HCEC 1CT (cell line): ENCODE measurements around the gene TRMT112.

Experiments
- DNase-seq: peaks from one replicate; pipeline ENCODE4 v3.0.0-alpha.2; 2017

TRMT112 gene

DNA sequence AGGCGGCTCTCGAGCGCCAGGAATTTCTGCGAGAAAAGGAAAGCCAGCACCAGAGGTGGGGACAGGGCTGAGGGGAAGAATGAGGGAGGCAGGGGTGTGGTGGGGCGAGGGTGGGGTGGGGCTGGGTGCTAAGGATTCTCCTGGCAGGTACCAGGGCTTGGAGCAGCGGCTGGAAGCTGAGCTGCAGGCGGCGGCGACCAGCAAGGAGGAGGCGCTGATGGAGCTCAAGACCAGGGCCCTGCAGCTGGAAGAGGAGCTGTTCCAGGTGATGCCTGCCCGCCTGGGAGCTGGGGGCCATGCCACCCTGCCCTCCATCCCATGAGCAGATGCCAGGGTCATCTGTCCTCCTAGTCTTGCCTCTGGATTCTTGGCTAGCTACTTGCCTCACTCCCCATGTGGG, 32.0 kb upstream of the TRMT112 start:
- no peak for DNase-seq

GRCh38 chr11:64349025-64349387, 31.6 kb upstream of the TRMT112 start:
- no peak for DNase-seq

DNA sequence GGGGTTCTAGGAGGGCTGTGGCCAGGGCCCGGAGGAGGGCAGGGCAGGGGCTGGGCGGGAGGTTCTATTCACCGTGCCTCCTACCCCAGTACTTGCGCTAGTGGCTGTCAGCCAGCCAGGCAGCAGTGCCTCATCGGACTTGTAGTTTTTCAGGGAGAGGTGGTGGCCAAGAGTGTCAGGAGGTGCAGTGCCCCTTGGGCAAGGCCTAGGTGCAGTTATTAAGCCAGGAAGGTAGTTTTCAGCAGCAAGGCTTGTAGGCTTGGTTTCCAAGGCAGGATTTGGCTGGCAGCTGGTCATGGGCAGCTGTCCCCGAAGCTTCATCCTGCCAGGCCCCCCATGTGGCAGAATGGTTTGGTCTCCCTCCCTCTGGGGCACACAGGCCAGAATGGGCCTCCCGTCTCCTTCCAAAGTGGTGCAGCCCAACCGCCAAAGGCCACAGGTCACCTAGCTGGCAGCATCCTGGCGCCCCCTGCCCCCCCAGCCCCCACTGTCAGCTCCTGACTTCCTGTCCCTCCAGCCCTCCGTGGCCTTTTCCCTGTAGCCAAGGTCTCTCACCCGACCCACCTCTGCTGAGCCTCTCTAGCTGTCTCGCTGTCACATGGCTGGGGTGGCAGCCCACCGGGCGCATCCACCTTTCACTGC, 31.1 kb upstream of the TRMT112 start:
- no peak for DNase-seq

GRCh38 chr11:64347193-64347867, 30.0 kb upstream of the TRMT112 start:
- no peak for DNase-seq

DNA sequence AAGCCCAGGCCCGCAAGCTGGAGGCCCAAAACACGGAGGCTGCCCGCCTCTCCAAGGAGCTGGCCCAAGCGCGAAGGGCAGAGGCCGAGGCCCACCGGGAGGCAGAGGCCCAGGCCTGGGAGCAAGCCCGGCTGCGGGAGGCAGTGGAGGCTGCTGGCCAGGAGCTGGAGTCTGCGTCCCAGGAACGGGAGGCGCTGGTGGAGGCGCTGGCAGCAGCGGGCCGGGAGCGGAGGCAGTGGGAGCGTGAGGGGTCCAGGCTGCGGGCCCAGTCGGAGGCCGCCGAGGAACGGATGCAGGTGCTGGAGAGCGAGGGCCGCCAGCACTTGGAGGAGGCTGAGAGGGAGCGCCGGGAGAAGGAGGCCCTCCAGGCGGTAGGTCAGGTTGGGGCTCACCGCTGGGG, 27.4 kb upstream of the TRMT112 start:
- DNase-seq: no peak

DNA sequence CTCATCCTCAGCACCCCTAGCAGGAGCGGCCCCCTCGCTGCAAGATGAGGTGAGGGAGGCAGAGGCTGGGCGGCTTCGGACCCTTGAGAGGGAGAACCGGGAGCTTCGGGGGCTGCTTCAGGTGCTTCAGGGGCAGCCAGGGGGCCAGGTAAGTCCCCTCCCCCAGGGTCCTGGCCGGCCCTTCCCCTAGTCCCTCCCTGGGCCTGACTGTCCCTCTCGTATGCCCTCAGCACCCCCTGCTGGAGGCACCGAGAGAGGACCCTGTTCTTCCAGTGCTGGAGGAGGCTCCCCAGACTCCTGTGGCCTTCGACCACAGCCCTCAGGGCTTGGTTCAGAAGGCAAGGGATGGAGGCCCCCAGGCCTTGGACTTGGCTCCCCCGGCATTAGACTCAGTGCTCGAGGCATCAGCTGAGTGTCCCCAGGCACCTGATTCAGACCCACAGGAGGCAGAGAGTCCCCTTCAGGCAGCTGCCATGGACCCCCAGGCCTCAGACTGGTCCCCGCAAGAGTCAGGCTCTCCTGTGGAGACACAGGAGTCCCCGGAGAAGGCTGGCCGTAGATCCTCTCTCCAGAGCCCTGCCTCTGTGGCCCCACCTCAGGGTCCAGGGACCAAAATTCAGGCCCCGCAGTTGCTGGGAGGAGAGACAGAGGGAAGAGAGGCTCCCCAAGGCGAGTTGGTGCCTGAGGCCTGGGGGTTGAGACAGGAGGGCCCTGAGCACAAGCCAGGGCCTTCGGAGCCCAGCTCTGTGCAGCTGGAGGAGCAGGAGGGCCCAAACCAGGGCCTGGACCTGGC, 26.6 kb upstream of the TRMT112 start:
- no peak for DNase-seq

DNA sequence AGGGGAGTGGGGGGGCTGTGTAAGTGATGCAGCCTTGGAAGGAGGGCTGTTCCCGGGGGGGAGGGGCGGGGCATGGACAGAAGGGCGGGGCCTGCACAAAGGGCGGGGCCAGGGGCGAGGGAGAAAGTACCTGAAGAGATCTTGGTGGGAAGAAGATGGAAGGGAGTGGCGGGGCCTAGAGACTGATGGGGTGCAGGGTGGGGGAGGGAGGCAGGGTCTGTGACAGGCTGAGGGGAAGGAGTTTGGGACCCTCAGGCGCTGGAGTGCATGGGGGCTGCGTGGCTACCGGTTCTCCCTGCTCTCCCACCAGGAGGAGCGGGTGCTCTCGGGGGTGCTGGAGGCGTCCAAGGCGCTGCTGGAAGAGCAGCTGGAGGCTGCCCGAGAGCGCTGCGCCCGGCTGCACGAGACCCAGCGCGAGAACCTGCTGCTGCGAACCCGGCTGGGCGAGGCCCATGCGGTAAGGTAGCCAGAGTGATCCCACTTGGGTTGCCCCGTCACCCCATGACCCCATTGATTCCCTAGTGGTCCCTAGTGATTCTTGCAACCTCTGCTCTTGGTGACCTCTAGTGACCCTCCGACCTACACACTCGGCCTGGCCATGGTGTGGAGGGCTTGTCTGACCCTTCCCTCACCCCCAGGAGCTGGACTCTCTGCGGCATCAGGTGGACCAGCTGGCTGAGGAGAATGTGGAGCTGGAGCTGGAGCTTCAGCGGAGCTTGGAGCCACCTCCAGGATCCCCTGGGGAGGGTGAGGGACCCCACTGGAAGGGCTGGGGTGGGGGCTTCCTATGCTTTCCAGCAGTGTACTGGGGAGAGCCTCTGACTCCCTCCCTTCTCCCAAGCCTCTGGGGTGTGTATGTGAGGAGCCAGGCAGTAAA, 25.7 kb upstream of the TRMT112 start:
- no peak for DNase-seq

DNA sequence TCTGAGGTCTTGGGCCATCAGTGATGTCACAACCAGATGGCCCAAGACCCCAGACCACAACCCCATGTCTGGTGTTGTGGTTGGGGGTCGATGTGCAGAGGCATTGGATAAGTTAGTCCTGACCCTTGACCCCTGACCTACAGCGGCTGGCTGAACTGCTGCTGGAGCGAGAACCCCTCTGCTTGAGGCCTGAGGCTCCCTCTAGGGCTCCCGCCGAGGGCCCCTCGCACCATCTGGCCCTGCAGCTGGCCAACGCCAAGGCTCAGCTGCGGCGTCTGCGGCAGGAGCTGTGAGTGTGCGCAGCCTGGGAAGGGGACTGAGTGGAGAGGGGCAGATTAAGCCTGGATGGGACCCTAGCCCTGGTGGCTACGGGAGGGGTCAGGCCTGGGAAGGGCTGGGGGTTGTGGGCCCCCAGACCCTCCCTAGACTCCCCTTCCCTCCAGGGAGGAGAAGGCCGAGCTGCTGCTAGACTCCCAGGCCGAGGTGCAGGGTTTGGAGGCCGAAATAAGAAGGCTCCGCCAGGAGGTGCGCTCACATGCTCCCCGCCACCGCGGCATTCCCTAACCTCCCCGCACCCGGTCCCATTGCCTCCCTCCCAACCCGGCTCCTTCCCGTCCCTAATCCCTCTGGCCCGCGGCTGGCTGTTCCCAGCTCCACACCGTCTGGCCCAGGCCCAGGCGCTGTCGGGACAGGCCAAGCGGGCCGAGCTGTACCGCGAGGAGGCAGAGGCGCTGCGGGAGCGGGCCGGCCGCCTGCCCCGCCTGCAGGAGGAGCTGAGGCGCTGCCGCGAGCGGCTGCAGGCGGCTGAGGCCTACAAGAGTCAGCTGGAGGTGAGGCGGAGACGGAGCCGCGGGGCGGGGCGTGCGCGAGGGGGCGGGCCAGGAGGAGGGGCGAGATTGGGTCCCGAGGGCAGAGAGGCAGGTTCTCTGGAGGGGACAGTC, 24.8 kb upstream of the TRMT112 start:
- peak; percentile 88 for DNase-seq

- no peak for DNase-seq
Measured at GRCh38 chr11:64341429-64341828, 24.1 kb upstream of the TRMT112 start.

DNA sequence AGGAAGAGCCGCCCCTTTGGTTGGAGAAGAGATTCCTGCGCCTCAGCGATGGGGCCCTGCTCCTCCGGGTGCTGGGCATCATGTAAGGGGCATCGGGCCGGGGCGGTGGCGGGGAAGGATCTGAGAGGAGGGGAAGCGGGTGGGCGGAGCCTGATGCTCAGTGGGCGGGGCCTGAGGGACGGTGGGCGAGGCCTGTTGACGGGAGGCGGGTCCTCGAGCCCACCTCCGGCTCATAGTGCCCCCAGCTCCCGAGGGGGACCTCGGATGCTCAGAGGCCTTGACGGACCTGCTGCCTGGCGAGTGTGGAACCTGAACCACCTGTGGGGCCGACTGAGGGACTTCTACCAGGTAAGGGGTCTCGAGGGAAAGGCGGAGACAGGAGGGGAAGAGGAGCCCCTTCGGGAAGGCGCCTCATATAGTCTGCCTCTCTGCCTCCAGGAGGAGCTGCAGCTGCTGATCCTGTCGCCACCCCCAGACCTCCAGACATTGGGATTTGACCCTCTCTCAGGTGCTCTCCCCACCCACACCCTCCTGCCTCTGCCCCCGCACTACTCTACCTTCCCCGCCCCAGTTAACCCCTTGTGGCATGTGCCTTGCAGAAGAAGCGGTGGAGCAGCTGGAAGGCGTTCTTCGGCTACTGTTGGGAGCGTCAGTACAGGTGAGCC, 23.4 kb upstream of the TRMT112 start:
- DNase-seq: no peak

GRCh38 chr11:64339754-64340408, 22.5 kb upstream of the TRMT112 start, which contains the start of gene CCDC88B:
CCDC88B (plus strand) TSS chr11:64340204; CDS start chr11:64340267, 63 bp downstream.
- DNase-seq: no peak

- DNase-seq: no peak
Measured at GRCh38 chr11:64339286-64339685, 21.9 kb upstream of the TRMT112 start.

- no peak for DNase-seq
Measured at GRCh38 chr11:64338716-64339115, 21.4 kb upstream of the TRMT112 start.

DNA sequence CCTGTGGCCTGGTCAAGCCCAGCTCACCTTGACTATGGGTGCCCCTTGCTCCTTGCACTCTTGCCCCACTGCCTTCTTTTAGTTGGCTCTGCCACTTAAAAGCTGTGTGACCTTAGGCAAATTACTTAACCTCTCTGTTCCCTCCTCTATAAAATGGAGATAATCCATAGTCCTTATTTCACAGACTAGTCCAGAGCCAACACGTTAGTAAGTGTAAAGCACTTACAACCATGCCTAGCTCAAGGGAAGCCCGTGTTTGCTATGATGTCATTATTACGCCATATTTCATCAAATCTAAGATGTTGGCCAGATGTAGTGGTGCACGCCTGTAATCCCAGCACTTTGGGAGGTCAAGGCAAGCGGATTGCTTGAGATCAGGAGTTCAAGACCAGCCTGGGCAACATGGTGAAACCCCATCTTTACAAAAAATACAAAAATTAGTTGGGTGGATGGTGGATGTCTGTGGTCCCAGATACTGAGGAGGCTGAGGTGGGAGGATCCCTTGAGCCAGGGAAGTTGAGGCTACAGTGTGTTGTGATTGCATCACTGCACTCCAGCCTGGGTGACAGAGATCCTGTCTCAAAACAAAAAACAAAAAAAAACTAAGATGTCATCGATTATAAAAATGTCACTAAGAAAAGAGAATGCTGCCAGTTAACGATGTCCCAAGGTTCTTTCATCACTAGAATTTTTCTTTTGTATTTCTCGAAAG, 20.3 kb upstream of the TRMT112 start:
- no peak for DNase-seq

- DNase-seq: peak; percentile 97
Measured at GRCh38 chr11:64334764-64335735, 17.7 kb upstream of the TRMT112 start.

DNA sequence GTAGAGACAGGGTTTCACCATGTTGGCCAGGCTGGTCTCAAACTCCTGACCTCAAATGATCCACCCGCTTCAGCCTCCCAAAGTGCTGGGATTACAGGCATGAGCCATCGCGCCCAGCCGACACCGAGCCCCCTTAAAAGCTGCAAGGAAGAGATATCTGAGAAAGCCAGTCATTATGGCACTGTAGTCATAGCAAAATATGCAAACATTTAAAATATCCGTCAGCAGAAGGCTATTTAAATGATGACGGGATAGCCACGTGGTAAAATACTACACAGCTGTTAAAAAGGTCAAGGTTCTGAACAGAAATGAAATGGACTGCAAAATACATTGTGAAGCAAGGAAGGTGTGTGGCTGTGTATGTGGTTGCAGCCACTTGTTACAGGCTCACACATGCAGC, 16.2 kb upstream of the TRMT112 start:
- no peak for DNase-seq

GRCh38 chr11:64331569-64332371, 14.4 kb upstream of the TRMT112 start:
- peak; percentile 89 for DNase-seq

DNA sequence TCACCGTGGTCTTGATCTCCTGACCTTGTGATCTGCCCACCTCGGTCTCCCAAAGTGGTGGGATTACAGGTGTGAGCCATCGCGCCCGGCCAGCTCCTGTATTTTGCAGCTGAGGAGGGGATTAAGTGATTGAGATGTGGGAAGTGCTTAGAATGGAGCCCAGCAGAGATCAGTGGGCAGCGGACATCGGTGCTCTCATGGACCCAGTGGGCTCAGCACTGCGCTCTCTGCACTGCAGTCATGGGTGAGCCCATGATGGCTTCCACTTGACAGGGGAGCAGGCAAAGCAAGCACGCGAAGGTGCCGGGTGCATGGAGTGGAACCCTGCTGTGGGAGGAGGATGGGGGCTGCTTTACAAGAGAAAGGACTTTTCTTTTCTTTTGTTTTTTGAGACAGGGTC, 13.5 kb upstream of the TRMT112 start:
- no peak for DNase-seq
